CD14-positive monocyte (primary cell): ENCODE data around the gene PAOX. TPM values are rescaled to one million over a fixed set of nuclear protein-coding genes. Genes with fewer than 3 reads are reported as not detected.

Source experiments
- DNase-seq, 3 donors: peaks; one replicate each; pipeline ENCODE4 v3.0.0-alpha.2; 2011 to 2022
- H2AFZ ChIP-seq: 2 replicates; pipeline ENCODE4 v1.6.0; 2012; ENCODE audit warnings: mild to moderate bottlenecking, low read depth, low read length, inconsistent platforms; ENCODE audit not compliant: insufficient read depth, poor library complexity, severe bottlenecking
- H3K27ac ChIP-seq, 2 donors: 1 replicate in 1 of 2; 2 replicates in 1 of 2; pipeline ENCODE4 v1.5.1; 2012 to 2013; ENCODE audit warnings: low read length in 2 of 2, control low read depth in 1 of 2, inconsistent platforms in 1 of 2, low read depth in 1 of 2, mild to moderate bottlenecking in 1 of 2
- H3K27me3 ChIP-seq, 2 donors: one replicate each; pipeline versions ENCODE4 v1.6.0 to v1.6.1; 2011 to 2013; ENCODE audit warnings: low read length in 2 of 2; ENCODE audit not compliant: control insufficient read depth in 2 of 2, insufficient read depth in 2 of 2
- H3K36me3 ChIP-seq, 2 donors: replicated peaks in 1 of 2; 1 replicate in 1 of 2; 2 replicates in 1 of 2; pipeline versions ENCODE4 v1.5.1 to v1.6.1; 2012 to 2013; ENCODE audit warnings: low read length in 2 of 2, control low read depth in 1 of 2, inconsistent platforms in 1 of 2, mild to moderate bottlenecking in 1 of 2; ENCODE audit not compliant: insufficient read depth in 2 of 2, control insufficient read depth in 1 of 2
- H3K4me1 ChIP-seq, 2 donors: 1 replicate in 1 of 2; 2 replicates in 1 of 2; pipeline versions ENCODE4 v1.5.1 to v1.6.1; 2012 to 2013; ENCODE audit warnings: low read length in 2 of 2, control low read depth in 1 of 2, inconsistent platforms in 1 of 2, mild to moderate bottlenecking in 1 of 2, moderate library complexity in 1 of 2; ENCODE audit not compliant: insufficient read depth in 2 of 2, control insufficient read depth in 1 of 2
- H3K4me2 ChIP-seq: replicated peaks from 2 replicates; pipeline ENCODE3; 2012; ENCODE audit warnings: low read length, moderate library complexity, mild to moderate bottlenecking; ENCODE audit not compliant: poor library complexity, severe bottlenecking; ENCODE audit errors: extremely low read depth
- H3K4me3 ChIP-seq, 3 experiments: fragments of 200-600 bp in 1 of 3; sonication (generic) in 1 of 3; replicated peaks in 1 of 3; 1 replicate in 2 of 3; 2 replicates in 1 of 3; pipeline ENCODE4 v1.5.1; 2011 to 2013; ENCODE audit warnings: low read length in 3 of 3, mild to moderate bottlenecking in 3 of 3, control low read depth in 2 of 3, low read depth in 2 of 3, inconsistent platforms in 1 of 3, moderate library complexity in 1 of 3
- H3K79me2 ChIP-seq: 2 replicates; pipeline ENCODE4 v1.6.0; 2012; ENCODE audit warnings: mild to moderate bottlenecking, control low read depth, inconsistent platforms, low read length, moderate library complexity; ENCODE audit not compliant: insufficient read depth
- H3K9ac ChIP-seq: 2 replicates; pipeline ENCODE4 v1.6.0; 2017; ENCODE audit warnings: low read length, mild to moderate bottlenecking; ENCODE audit not compliant: insufficient read depth, poor library complexity, severe bottlenecking
- H3K9me3 ChIP-seq, 2 donors: replicated peaks in 1 of 2; 1 replicate in 1 of 2; 2 replicates in 1 of 2; pipeline versions ENCODE4 v1.5.1 to v1.6.1; 2012 to 2013; ENCODE audit warnings: low read length in 2 of 2, control low read depth in 1 of 2; ENCODE audit not compliant: control insufficient read depth in 1 of 2, insufficient read depth in 1 of 2
- H4K20me1 ChIP-seq: 2 replicates; pipeline ENCODE4 v1.6.0; 2012; ENCODE audit warnings: mild to moderate bottlenecking, low read length, control low read depth, moderate library complexity; ENCODE audit not compliant: insufficient read depth
- H3K27ac Mint-ChIP-seq, 7 donors: one replicate each; pipeline ENCODE4 v1.8.0; 2020; ENCODE audit warnings: mild to moderate bottlenecking in 7 of 7, mixed read lengths in 7 of 7, moderate library complexity in 6 of 7, inconsistent platforms in 2 of 7
- H3K27me3 Mint-ChIP-seq, 3 donors: one replicate each; pipeline ENCODE4 v1.8.0; 2021 to 2022; ENCODE audit warnings: low read depth in 3 of 3, mild to moderate bottlenecking in 3 of 3, mixed read lengths in 3 of 3, moderate library complexity in 3 of 3, inconsistent platforms in 1 of 3
- H3K36me3 Mint-ChIP-seq, 2 donors: one replicate each; pipeline ENCODE4 v1.8.0; 2020; ENCODE audit warnings: mixed read lengths in 2 of 2, inconsistent platforms in 1 of 2, mild to moderate bottlenecking in 1 of 2
- H3K4me1 Mint-ChIP-seq: one replicate; pipeline ENCODE4 v1.8.0; 2020; ENCODE audit warnings: mild to moderate bottlenecking, mixed read lengths
- H3K4me3 Mint-ChIP-seq, 2 donors: one replicate each; pipeline ENCODE4 v1.8.0; 2020; ENCODE audit warnings: mild to moderate bottlenecking in 2 of 2, mixed read lengths in 2 of 2, moderate library complexity in 1 of 2
- H3K9me3 Mint-ChIP-seq, 7 donors: one replicate each; pipeline ENCODE4 v1.8.0; 2020 to 2022; ENCODE audit warnings: mixed read lengths in 7 of 7, mild to moderate bottlenecking in 6 of 7, moderate library complexity in 6 of 7, inconsistent platforms in 2 of 7
- WGBS: methylation state at CpG from one replicate; pipeline ENCODE4 v1.1.5; 2013; ENCODE audit warnings: missing lambda C conversion rate; ENCODE audit not compliant: insufficient coverage; 5-methylcytosine and 5-hydroxymethylcytosine counted together
- intact Hi-C, 2 donors: fragments of 100-400 bp; cut with micrococcal nuclease; formaldehyde crosslinking; loops; one replicate each; pipeline versions ENCODE4 v1.15.0 to v1.15.1; 2023
- polyA plus RNA-seq, 3 donors: library from polyadenylated mRNA; depleted of rRNA in 1 of 3; unstranded in 2 of 3; stranded (reverse) in 1 of 3; fragments of 300-500 nt in 2 of 3; fragments of >200 nt in 1 of 3; fragmentation: Illumina TruSeq in 2 of 3; gene quantifications; 1 replicate in 2 of 3; 2 replicates in 1 of 3; pipeline ENCODE4 v1.2.3, GENCODE V29; 2012 to 2021
- TF ChIP-seq, protein P1 (sequence below): fragments of 200-600 bp; IDR thresholded peaks from one replicate; pipeline ENCODE4 v1.8.0; 2022; ENCODE audit warnings: antibody characterized with exemption, mild to moderate bottlenecking

Gene PAOX
- polyA plus RNA-seq, 3 donors, result 3.9 to 9.5 (median 9.3) TPM

DNA sequence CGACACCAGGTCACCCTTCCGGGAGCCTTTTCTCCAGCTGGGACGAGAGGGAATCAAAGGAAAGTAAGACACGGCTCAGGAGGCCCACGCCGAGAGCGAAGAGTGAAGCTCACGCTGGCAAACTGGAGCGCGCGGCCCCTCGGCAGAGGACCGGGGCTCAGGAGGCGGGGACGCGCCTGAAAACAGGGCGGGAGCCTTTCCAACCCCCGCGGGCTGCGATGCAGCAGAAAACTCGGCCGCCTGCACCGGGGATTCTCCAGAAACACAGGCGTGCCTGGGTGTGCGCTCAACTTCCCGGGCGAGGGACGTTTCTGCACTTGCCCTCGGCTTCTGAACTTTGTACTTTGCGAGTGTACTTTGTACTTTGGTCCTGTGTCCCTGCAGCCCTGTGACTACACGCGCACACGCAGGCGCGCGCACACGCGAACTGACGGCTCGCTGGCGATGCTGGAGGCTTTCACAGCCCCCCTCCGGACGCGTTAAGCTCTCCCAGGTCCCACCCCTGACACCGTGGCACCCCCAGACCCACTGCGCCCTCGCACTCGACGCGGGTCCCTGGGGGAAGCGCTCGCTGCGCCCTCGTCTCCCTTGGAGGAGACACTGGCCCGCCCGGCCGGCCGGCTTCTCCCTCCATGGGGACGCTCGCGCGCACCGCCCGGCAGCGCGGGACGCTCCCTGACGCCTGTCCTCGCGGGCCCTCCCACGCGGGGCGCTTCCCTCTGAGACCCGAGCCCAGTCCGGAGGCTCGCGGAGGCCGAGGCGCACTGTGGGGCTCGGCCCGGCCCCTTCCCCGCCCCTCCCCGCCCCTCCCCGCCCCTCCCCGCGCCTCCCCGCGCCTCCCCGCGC lies 588 bp upstream of the PAOX start:
- H3K27ac Mint-ChIP-seq, result peak overlapping the region in 6 of 7 donors; percentile 19 to 83 (median 57)

More for the DNA sequence above, 588 bp upstream of the PAOX start:
- Histone ChIP-seq H2AFZ (peak overlapping the region; percentile 91), H3K36me3 (no peaks in the 10 kb centered on the region), H3K79me2 (no peaks in the 10 kb centered on the region), H3K9ac (peak overlapping the region; percentile 62), H3K4me1 (peaks cover 39 to 50% of the 10 kb centered on the region in 2 donors), H3K9me3 (no peaks in the 10 kb centered on the region), H3K27ac (peak overlapping the region; percentile 36 to 64), H3K4me2 (peak overlapping the region; percentile 90), H3K4me3 (peak overlapping the region; percentile 58 to 88 (median 65)), H4K20me1 (no peaks in the 10 kb centered on the region), H3K27me3 (peaks cover 0 to 6% of the 10 kb centered on the region in 2 donors)
- H3K4me1 Mint-ChIP-seq, result peaks cover 34% of the 10 kb centered on the region
- peaks cover 6 to 25% (median 19%) of the 10 kb centered on the region in 3 donors for H3K27me3 Mint-ChIP-seq
- H3K4me3 Mint-ChIP-seq, result peak overlapping the region; percentile 85 to 92
- peak; percentile 67 to 76 (median 74) for DNase-seq
- TF ChIP-seq, protein P1, sequence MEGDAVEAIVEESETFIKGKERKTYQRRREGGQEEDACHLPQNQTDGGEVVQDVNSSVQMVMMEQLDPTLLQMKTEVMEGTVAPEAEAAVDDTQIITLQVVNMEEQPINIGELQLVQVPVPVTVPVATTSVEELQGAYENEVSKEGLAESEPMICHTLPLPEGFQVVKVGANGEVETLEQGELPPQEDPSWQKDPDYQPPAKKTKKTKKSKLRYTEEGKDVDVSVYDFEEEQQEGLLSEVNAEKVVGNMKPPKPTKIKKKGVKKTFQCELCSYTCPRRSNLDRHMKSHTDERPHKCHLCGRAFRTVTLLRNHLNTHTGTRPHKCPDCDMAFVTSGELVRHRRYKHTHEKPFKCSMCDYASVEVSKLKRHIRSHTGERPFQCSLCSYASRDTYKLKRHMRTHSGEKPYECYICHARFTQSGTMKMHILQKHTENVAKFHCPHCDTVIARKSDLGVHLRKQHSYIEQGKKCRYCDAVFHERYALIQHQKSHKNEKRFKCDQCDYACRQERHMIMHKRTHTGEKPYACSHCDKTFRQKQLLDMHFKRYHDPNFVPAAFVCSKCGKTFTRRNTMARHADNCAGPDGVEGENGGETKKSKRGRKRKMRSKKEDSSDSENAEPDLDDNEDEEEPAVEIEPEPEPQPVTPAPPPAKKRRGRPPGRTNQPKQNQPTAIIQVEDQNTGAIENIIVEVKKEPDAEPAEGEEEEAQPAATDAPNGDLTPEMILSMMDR, result no peak
- WGBS, result under 1% methylated on average over 67 of the region's 90 CpGs
- peaks cover 6 to 8% of the 10 kb centered on the region in 2 donors for H3K36me3 Mint-ChIP-seq
- intact Hi-C loops, result loop anchor here in 1 of 2 donors (10.0 kb wide), 1 partner anchor 1074 kb away; the partner anchor contains the start of gene STK32C
- H3K9me3 Mint-ChIP-seq, result peaks cover 0 to 2% (median 0%) of the 10 kb centered on the region in 7 donors
